CD4-positive, alpha-beta memory T cell (primary cell): Measurements from ENCODE around the gene DNAJC7. TPM values are rescaled to one million over a fixed set of nuclear protein-coding genes. Genes with fewer than 3 reads are reported as not detected.
"Not testable (repeated sequence)": the region's sequence is repeated elsewhere in the genome, so short reads cannot be mapped to it uniquely, and the experiment has no call there.

Experiments used
- CTCF ChIA-PET: fragments of 350-600 bp; sonication (Branson Sonifier 250); formaldehyde crosslinking; loops from one replicate; lab custom pipeline; 2021; ENCODE audit warnings: inconsistent platforms; ENCODE audit not compliant: partially characterized antibody; lab: Charles Lee
- POLR2A ChIA-PET: fragments of 350-600 bp; sonication (Branson Sonifier 250); formaldehyde crosslinking; loops from one replicate; lab custom pipeline; 2021; ENCODE audit not compliant: partially characterized antibody; lab: Charles Lee
- DNase-seq, 5 donors: peaks; one replicate each; pipeline versions ENCODE4 v3.0.0 to v3.0.0-alpha.2; 2020 to 2022; ENCODE audit warnings: mixed read lengths in 1 of 5
- H3K27ac ChIP-seq: one replicate; pipeline ENCODE4 v1.7.0; 2013; ENCODE audit warnings: low read depth, low read length
- H3K27me3 ChIP-seq: 2 replicates; pipeline ENCODE4 v1.7.0; 2013; ENCODE audit warnings: mild to moderate bottlenecking, low read length, moderate library complexity; ENCODE audit not compliant: insufficient read depth
- H3K36me3 ChIP-seq: 2 replicates; pipeline ENCODE4 v1.7.0; 2013; ENCODE audit warnings: mild to moderate bottlenecking, low read length, moderate library complexity; ENCODE audit not compliant: insufficient read depth
- H3K4me1 ChIP-seq: 2 replicates; pipeline ENCODE4 v1.7.0; 2013; ENCODE audit warnings: mild to moderate bottlenecking, low read length, moderate library complexity; ENCODE audit not compliant: insufficient read depth
- H3K4me3 ChIP-seq, 2 donors: one replicate each; pipeline ENCODE4 v1.7.0; 2013; ENCODE audit warnings: low read length in 2 of 2, mild to moderate bottlenecking in 1 of 2
- H3K9me3 ChIP-seq, 2 donors: one replicate each; pipeline ENCODE4 v1.7.0; 2013; ENCODE audit warnings: low read length in 2 of 2, control low read depth in 1 of 2; ENCODE audit not compliant: control insufficient read depth in 1 of 2
- H3K27ac Mint-ChIP-seq, 7 donors: one replicate each; pipeline ENCODE4 v1.8.0; 2020 to 2021; ENCODE audit warnings: mixed read lengths in 7 of 7, mild to moderate bottlenecking in 6 of 7, inconsistent platforms in 3 of 7, moderate library complexity in 3 of 7
- H3K27me3 Mint-ChIP-seq, 2 donors: one replicate each; pipeline ENCODE4 v1.8.0; 2020 to 2021; ENCODE audit warnings: mixed read lengths in 2 of 2
- H3K36me3 Mint-ChIP-seq, 2 donors: one replicate each; pipeline ENCODE4 v1.8.0; 2020 to 2021; ENCODE audit warnings: mixed read lengths in 2 of 2, inconsistent platforms in 1 of 2, mild to moderate bottlenecking in 1 of 2
- H3K4me1 Mint-ChIP-seq, 4 donors: one replicate each; pipeline ENCODE4 v1.8.0; 2020 to 2021; ENCODE audit warnings: mixed read lengths in 4 of 4, mild to moderate bottlenecking in 1 of 4
- H3K4me3 Mint-ChIP-seq, 8 donors: one replicate each; pipeline ENCODE4 v1.8.0; 2020 to 2021; ENCODE audit warnings: mixed read lengths in 8 of 8, mild to moderate bottlenecking in 7 of 8, moderate library complexity in 6 of 8, inconsistent platforms in 3 of 8
- H3K9me3 Mint-ChIP-seq, 8 donors: one replicate each; pipeline ENCODE4 v1.8.0; 2020 to 2021; ENCODE audit warnings: mixed read lengths in 8 of 8, mild to moderate bottlenecking in 5 of 8, inconsistent platforms in 3 of 8, moderate library complexity in 1 of 8
- intact Hi-C: fragments of 100-400 bp; cut with micrococcal nuclease; formaldehyde crosslinking; loops from one replicate; pipeline ENCODE4 v1.15.1; 2023
- polyA plus RNA-seq, 2 donors: library from polyadenylated mRNA; unstranded; fragments of 300-500 nt; fragmentation: Illumina TruSeq; gene quantifications; one replicate each; pipeline ENCODE4 v1.2.3, GENCODE V29; 2021
- total RNA-seq, 2 experiments: library from RNA; stranded (reverse); gene quantifications; one replicate each; pipeline ENCODE4 v1.2.3, GENCODE V29; 2021

The DNAJC7 gene
- total and polyA plus RNA-seq, 4 experiments from 2014 or later, result 45.2 to 112 (median 86.7) TPM

GRCh38 chr17:42023524-42024349 lies 6.5 kb upstream of the DNAJC7 start:
- H3K27me3 Mint-ChIP-seq, result peaks cover under 1 to 3% of the 10 kb centered on the region in 2 donors
- CTCF ChIA-PET, result interaction anchor here (0.5 to 5.4 kb wide), 15 partner anchors 8 to 285 kb away, joined by 3 to 43 read pairs (median 6); partner anchors contain the start of gene DHX58
- no peaks in the 10 kb centered on the region for H3K9me3 Mint-ChIP-seq
- H3K9me3 ChIP-seq, result no peaks in the 10 kb centered on the region
- POLR2A ChIA-PET, result interaction anchor here (1.0 to 1.1 kb wide), 2 partner anchors 56 to 97 kb away, joined by 3 to 5 read pairs; no protein-coding TSS in a partner anchor
- peaks cover 4 to 32% of the 10 kb centered on the region in 2 donors for H3K36me3 Mint-ChIP-seq
- peak overlapping the region in 1 of 7 donors; percentile 58 for H3K27ac Mint-ChIP-seq
- no peak overlapping the region for H3K27ac ChIP-seq
- no peaks in the 10 kb centered on the region for H3K27me3 ChIP-seq
- H3K4me3 Mint-ChIP-seq, result no peak overlapping the region
- peak in 1 of 5 donors; percentile 7 for DNase-seq
- H3K4me3 ChIP-seq, result no peak overlapping the region
- peaks cover 21 to 37% (median 26%) of the 10 kb centered on the region in 4 donors for H3K4me1 Mint-ChIP-seq
- H3K36me3 ChIP-seq, result peaks cover 17% of the 10 kb centered on the region
- peaks cover 31% of the 10 kb centered on the region for H3K4me1 ChIP-seq
- intact Hi-C loops, result no loop called here

GRCh38 chr17:42020845-42021244 lies 3.6 kb upstream of the DNAJC7 start:
- H3K4me1 ChIP-seq, result peaks cover 50% of the 10 kb centered on the region
- H3K4me3 ChIP-seq, result peak overlapping the region in 1 of 2 donors; percentile 44
- H3K9me3 ChIP-seq, H3K9me3 Mint-ChIP-seq, H3K27me3 Mint-ChIP-seq, H3K27me3 ChIP-seq, DNase-seq: not testable (repeated sequence)
- ChIA-PET CTCF (interaction anchor here (1.0 to 5.7 kb wide), 9 partner anchors 10 to 133 kb away, joined by 3 to 58 read pairs (median 7); partner anchors contain the start of genes CNP, DHX58, KAT2A and ODAD4), POLR2A (interaction anchor here (1.0 to 3.2 kb wide), 8 partner anchors 55 to 368 kb away, joined by 3 to 27 read pairs (median 4); partner anchors contain the start of genes CNP, DHX58, EIF1 and KAT2A)
- peaks cover 17% of the 10 kb centered on the region for H3K36me3 ChIP-seq
- Mint-ChIP-seq H3K4me1 (peaks cover 32 to 61% (median 46%) of the 10 kb centered on the region in 4 donors), H3K4me3 (peak overlapping the region; percentile 88 to 96 (median 94)), H3K27ac (peak overlapping the region in 6 of 7 donors; percentile 26 to 93 (median 60)), H3K36me3 (peaks cover 4 to 48% of the 10 kb centered on the region in 2 donors)
- intact Hi-C loops, result loop anchor here (1.0 kb wide), 1 partner anchor 134 kb away; no protein-coding TSS in a partner anchor
- peak overlapping the region; percentile 84 for H3K27ac ChIP-seq

GRCh38 chr17:42019509-42020404 lies 2.5 kb upstream of the DNAJC7 start, which contains the start of gene NKIRAS2:
Gene NKIRAS2 (plus strand): TSS chr17:42020090. CDS start chr17:42021578, 1,488 bp downstream.
- Histone ChIP-seq H3K27me3 (no peaks in the 10 kb centered on the region), H3K9me3 (no peaks in the 10 kb centered on the region), H3K4me3 (peak within 1 kb of the TSS; percentile 44 to 79), H3K36me3 (peaks cover 17% of the 10 kb centered on the region), H3K27ac (peak within 1 kb of the TSS; percentile 84), H3K4me1 (peaks cover 54% of the 10 kb centered on the region)
- POLR2A ChIA-PET, result interaction anchor here (0.6 to 3.2 kb wide), 17 partner anchors 20 to 369 kb away, joined by 3 to 27 read pairs (median 4); partner anchors contain the start of genes ACLY, CNP, DHX58 and EIF1
- Mint-ChIP-seq H3K27ac (peak within 1 kb of the TSS; percentile 79 to 93 (median 88)), H3K9me3 (no peaks in the 10 kb centered on the region), H3K4me1 (peaks cover 34 to 66% (median 50%) of the 10 kb centered on the region in 4 donors), H3K4me3 (peak within 1 kb of the TSS; percentile 88 to 100 (median 96)), H3K36me3 (peaks cover 2 to 50% of the 10 kb centered on the region in 2 donors), H3K27me3 (no peaks in the 10 kb centered on the region)
- DNase-seq, result peak; percentile 90 to 96 (median 90)
- CTCF ChIA-PET, result interaction anchor here (0.8 to 5.7 kb wide), 16 partner anchors 9 to 155 kb away, joined by 3 to 58 read pairs (median 4); partner anchors contain the start of genes CNP, DHX58, KAT2A and ODAD4
- intact Hi-C loops, result loop anchor here (1.0 to 5.0 kb wide), 2 partner anchors 136 to 1202 kb away; no protein-coding TSS in a partner anchor

GRCh38 chr17:42018988-42019387 lies 1.7 kb upstream of the DNAJC7 start:
- ChIA-PET CTCF (interaction anchor here (0.9 to 5.7 kb wide), 14 partner anchors 7 to 100 kb away, joined by 3 to 58 read pairs (median 6); partner anchors contain the start of genes CNP, DHX58, KAT2A and ODAD4), POLR2A (interaction anchor here (1.3 to 4.4 kb wide), 7 partner anchors 52 to 115 kb away, joined by 3 to 70 read pairs (median 19); partner anchors contain the start of genes ACLY, CNP and DHX58)
- Mint-ChIP-seq H3K9me3 (no peaks in the 10 kb centered on the region), H3K27me3 (no peaks in the 10 kb centered on the region), H3K27ac (peak overlapping the region in 6 of 7 donors; percentile 37 to 87 (median 68)), H3K4me1 (peaks cover 33 to 64% (median 49%) of the 10 kb centered on the region in 4 donors), H3K4me3 (peak overlapping the region; percentile 57 to 100 (median 87)), H3K36me3 (peaks cover 0 to 43% of the 10 kb centered on the region in 2 donors)
- no peak for DNase-seq
- no peaks in the 10 kb centered on the region for H3K9me3 ChIP-seq
- no peak overlapping the region for H3K27ac ChIP-seq
- peaks cover 14% of the 10 kb centered on the region for H3K36me3 ChIP-seq
- no peaks in the 10 kb centered on the region for H3K27me3 ChIP-seq
- intact Hi-C loops, result loop anchor here (5.0 kb wide), 1 partner anchor 1202 kb away; no protein-coding TSS in a partner anchor
- H3K4me1 ChIP-seq, result peaks cover 62% of the 10 kb centered on the region
- no peak overlapping the region for H3K4me3 ChIP-seq

GRCh38 chr17:42018339-42018738 lies 1.1 kb upstream of the DNAJC7 start:
- Mint-ChIP-seq H3K4me3 (peak overlapping the region; percentile 98 to 100 (median 99)), H3K27ac (peak overlapping the region; percentile 97 to 99 (median 99)), H3K9me3 (no peaks in the 10 kb centered on the region), H3K36me3 (peaks cover 0 to 38% of the 10 kb centered on the region in 2 donors), H3K27me3 (no peaks in the 10 kb centered on the region), H3K4me1 (peaks cover 35 to 68% (median 52%) of the 10 kb centered on the region in 4 donors)
- Histone ChIP-seq H3K36me3 (peaks cover 7% of the 10 kb centered on the region), H3K27me3 (no peaks in the 10 kb centered on the region), H3K4me3 (peak overlapping the region in 1 of 2 donors; percentile 91), H3K4me1 (peaks cover 68% of the 10 kb centered on the region), H3K27ac (no peak overlapping the region), H3K9me3 (no peaks in the 10 kb centered on the region)
- no peak for DNase-seq
- ChIA-PET POLR2A (interaction anchor here (0.6 to 4.4 kb wide), 17 partner anchors 10 to 1200 kb away, joined by 3 to 70 read pairs (median 5); partner anchors contain the start of genes ACLY, CNP, DHX58 and EIF1), CTCF (interaction anchor here (0.6 to 5.7 kb wide), 18 partner anchors 8 to 387 kb away, joined by 3 to 58 read pairs (median 6); partner anchors contain the start of genes CNP, DHX58 and KAT2A)
- intact Hi-C loops, result loop anchor here (5.0 kb wide), 1 partner anchor 1201 kb away; no protein-coding TSS in a partner anchor

GRCh38 chr17:42017866-42018200 lies 594 bp upstream of the DNAJC7 start:
- H3K4me3 ChIP-seq, result peak overlapping the region; percentile 85 to 91
- H3K4me1 ChIP-seq, result peaks cover 73% of the 10 kb centered on the region
- intact Hi-C loops, result loop anchor here (1.0 to 5.0 kb wide), 4 partner anchors 52 to 1201 kb away; partner anchors contain the start of genes CNP and ODAD4
- POLR2A ChIA-PET, result interaction anchor here (0.6 to 4.4 kb wide), 24 partner anchors 10 to 1343 kb away, joined by 3 to 70 read pairs (median 5); partner anchors contain the start of genes ACLY, CNP, DHX58 and EIF1
- DNase-seq, result no peak
- peak overlapping the region; percentile 96 for H3K27ac ChIP-seq
- Mint-ChIP-seq H3K27me3 (no peaks in the 10 kb centered on the region), H3K4me1 (peaks cover 39 to 73% (median 57%) of the 10 kb centered on the region in 4 donors), H3K9me3 (no peaks in the 10 kb centered on the region), H3K36me3 (peaks cover 0 to 38% of the 10 kb centered on the region in 2 donors), H3K4me3 (peak overlapping the region; percentile 98 to 100 (median 99)), H3K27ac (peak overlapping the region; percentile 97 to 99 (median 99))
- no peaks in the 10 kb centered on the region for H3K27me3 ChIP-seq
- peaks cover 5% of the 10 kb centered on the region for H3K36me3 ChIP-seq
- no peaks in the 10 kb centered on the region for H3K9me3 ChIP-seq
- CTCF ChIA-PET, result interaction anchor here (0.9 to 5.7 kb wide), 21 partner anchors 8 to 371 kb away, joined by 3 to 58 read pairs (median 4); partner anchors contain the start of genes CNP, DHX58, KAT2A and KCNH4
